ENCODE results near the gene C9orf85. TPM values are rescaled to one million over a fixed set of nuclear protein-coding genes. Genes with fewer than 3 reads are reported as not detected.

Gene C9orf85
- total and polyA plus RNA-seq, 4 donors, result 16.2 to 22.4 (median 17.3) TPM

GRCh38 chr9:71920456-71921189, 9.2 kb downstream of the C9orf85 start:
- Histone ChIP-seq H3K4me3 (ENCODE audit: low read depth, low read length) (no peak overlapping the region), H3K9me3 (ENCODE audit: control insufficient read depth, insufficient read depth, low read length) (no peaks in the 10 kb centered on the region), H3K27me3 (ENCODE audit: control insufficient read depth, insufficient read depth, low read length) (no peaks in the 10 kb centered on the region), H3K27ac (ENCODE audit: low read depth, low read length) (no peak overlapping the region), H3K4me1 (ENCODE audit: control insufficient read depth, insufficient read depth, low read length) (no peaks in the 10 kb centered on the region), H3K36me3 (ENCODE audit: control insufficient read depth, insufficient read depth, low read length) (no peaks in the 10 kb centered on the region)
- DNase-seq (ENCODE audit: low read depth in 4 of 6, low spot score in 6 of 6), result no peak
- no CpG with 5 or more reads among the region's 1 CpG for WGBS (ENCODE audit: insufficient coverage)

DNA sequence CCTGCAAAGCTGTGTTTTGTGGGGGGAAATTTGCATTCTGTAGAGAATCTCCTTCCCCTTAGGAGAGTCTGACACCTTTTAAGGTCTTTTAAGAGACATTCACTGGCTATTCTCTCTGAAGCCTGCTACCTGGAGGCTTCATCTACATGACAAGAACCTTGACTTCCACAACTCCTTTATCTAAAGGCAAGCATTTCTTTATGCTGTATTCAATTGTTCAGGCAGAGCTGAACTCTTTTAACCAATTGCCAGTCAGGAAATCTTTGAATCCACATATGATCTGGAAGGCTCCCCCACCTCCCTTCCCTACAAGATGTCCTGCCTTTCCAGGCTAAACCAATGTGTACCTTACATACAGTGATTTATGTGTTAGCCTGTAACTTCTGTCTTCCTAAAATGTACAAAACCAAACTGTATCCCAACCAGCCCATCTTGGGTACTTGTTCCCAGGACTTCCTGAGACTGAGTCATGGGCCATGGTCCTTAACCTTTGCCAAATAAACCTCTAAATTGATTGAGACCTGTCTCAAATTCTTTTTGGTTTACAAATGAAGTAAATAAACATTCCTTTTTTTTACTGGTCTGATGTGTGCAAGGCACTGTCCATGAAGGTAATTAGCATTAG, 9.9 kb downstream of the C9orf85 start:
- no peaks in the 10 kb centered on the region for H3K27me3 ChIP-seq (ENCODE audit: control insufficient read depth, insufficient read depth, low read length)
- H3K4me1 ChIP-seq (ENCODE audit: control insufficient read depth, insufficient read depth, low read length), result no peaks in the 10 kb centered on the region
- H3K4me3 ChIP-seq (ENCODE audit: low read depth, low read length), result no peak overlapping the region
- no peak overlapping the region for H3K27ac ChIP-seq (ENCODE audit: low read depth, low read length)
- no peaks in the 10 kb centered on the region for H3K36me3 ChIP-seq (ENCODE audit: control insufficient read depth, insufficient read depth, low read length)
- no peaks in the 10 kb centered on the region for H3K9me3 ChIP-seq (ENCODE audit: control insufficient read depth, insufficient read depth, low read length)
- no peak for DNase-seq (ENCODE audit: low read depth in 4 of 6, low spot score in 6 of 6)

DNA sequence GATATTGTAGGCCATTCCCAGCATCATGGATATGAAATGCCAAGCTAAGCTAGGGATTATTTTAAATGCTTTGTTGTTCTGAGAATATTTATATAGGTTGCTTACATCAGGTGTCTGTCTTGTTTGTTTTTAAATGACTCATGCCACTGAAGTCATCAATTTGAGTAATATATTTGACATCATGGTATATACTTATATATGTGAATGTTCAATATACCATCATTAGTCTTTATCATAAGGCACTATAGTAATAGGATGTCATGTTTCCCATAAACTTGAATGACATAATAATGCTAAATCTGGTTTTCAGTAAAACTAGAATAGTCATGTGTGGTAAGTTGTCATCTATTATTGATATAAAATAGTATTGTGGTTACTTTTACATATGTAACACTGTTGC, 13.1 kb downstream of the C9orf85 start:
- no peak for DNase-seq (ENCODE audit: low read depth in 4 of 6, low spot score in 6 of 6)
- no peaks in the 10 kb centered on the region for H3K27me3 ChIP-seq (ENCODE audit: control insufficient read depth, insufficient read depth, low read length)
- H3K9me3 ChIP-seq (ENCODE audit: control insufficient read depth, insufficient read depth, low read length), result no peaks in the 10 kb centered on the region
- no peak overlapping the region for H3K4me3 ChIP-seq (ENCODE audit: low read depth, low read length)
- H3K36me3 ChIP-seq (ENCODE audit: control insufficient read depth, insufficient read depth, low read length), result no peaks in the 10 kb centered on the region
- H3K4me1 ChIP-seq (ENCODE audit: control insufficient read depth, insufficient read depth, low read length), result peaks cover 4% of the 10 kb centered on the region
- no peak overlapping the region for H3K27ac ChIP-seq (ENCODE audit: low read depth, low read length)

DNA sequence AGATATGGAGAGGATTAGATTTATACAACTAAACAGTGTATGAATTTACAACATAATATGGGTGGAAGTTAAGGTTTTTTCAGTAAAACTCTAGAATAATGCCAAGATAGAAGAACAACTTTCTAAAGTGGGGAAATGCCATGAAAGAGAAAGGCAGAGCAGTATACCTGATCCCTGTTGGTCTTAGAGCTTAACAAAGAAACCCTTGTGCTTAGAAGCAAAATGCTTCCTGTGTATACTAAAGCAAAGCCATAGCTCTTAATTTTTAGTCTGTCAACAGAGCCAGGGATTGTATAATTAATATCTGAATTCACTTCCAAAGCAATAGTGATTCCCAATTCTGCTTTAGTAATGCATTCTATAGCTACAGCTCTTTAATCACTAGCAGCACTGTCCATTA, 14.4 kb downstream of the C9orf85 start:
- Histone ChIP-seq H3K27ac (ENCODE audit: low read depth, low read length) (no peak overlapping the region), H3K27me3 (ENCODE audit: control insufficient read depth, insufficient read depth, low read length) (no peaks in the 10 kb centered on the region), H3K4me3 (ENCODE audit: low read depth, low read length) (no peak overlapping the region), H3K9me3 (ENCODE audit: control insufficient read depth, insufficient read depth, low read length) (no peaks in the 10 kb centered on the region), H3K4me1 (ENCODE audit: control insufficient read depth, insufficient read depth, low read length) (peaks cover 4% of the 10 kb centered on the region), H3K36me3 (ENCODE audit: control insufficient read depth, insufficient read depth, low read length) (no peaks in the 10 kb centered on the region)
- DNase-seq (ENCODE audit: low read depth in 4 of 6, low spot score in 6 of 6), result no peak

- DNase-seq (ENCODE audit: low read depth in 4 of 6, low spot score in 6 of 6), result no peak
- Histone ChIP-seq H3K4me1 (ENCODE audit: control insufficient read depth, insufficient read depth, low read length) (peaks cover 4% of the 10 kb centered on the region), H3K36me3 (ENCODE audit: control insufficient read depth, insufficient read depth, low read length) (no peaks in the 10 kb centered on the region), H3K9me3 (ENCODE audit: control insufficient read depth, insufficient read depth, low read length) (no peaks in the 10 kb centered on the region), H3K4me3 (ENCODE audit: low read depth, low read length) (no peak overlapping the region), H3K27ac (ENCODE audit: low read depth, low read length) (no peak overlapping the region), H3K27me3 (ENCODE audit: control insufficient read depth, insufficient read depth, low read length) (no peaks in the 10 kb centered on the region)
- WGBS (ENCODE audit: insufficient coverage), result no CpG with 5 or more reads among the region's 1 CpG
Observed at GRCh38 chr9:71928376-71928775, 16.9 kb downstream of the C9orf85 start.

DNA sequence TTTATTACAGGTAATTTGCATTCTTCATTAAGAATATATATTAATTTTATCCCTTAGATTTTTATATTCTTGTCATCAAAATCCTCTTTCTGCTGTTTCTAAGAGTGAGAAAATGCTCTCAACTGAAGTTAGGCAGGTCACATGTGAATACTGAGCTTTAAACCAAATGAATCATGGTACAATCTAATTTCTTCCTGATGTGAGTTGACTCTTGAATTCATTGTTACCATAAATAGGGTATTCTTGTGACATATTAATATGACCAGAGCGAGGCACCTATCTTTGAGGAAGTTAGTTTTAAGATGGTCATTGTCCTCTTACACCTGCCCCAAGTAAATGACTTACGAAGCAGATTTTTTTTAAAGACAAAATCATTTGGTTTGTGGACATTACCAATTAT, 17.4 kb downstream of the C9orf85 start:
- Histone ChIP-seq H3K36me3 (ENCODE audit: control insufficient read depth, insufficient read depth, low read length) (no peaks in the 10 kb centered on the region), H3K27me3 (ENCODE audit: control insufficient read depth, insufficient read depth, low read length) (no peaks in the 10 kb centered on the region)
- WGBS (ENCODE audit: insufficient coverage), result no CpG with 5 or more reads among the region's 2 CpGs

GRCh38 chr9:71929223-71929622, 17.8 kb downstream of the C9orf85 start:
- DNase-seq (ENCODE audit: low read depth in 4 of 6, low spot score in 6 of 6), result no peak
- H3K27ac ChIP-seq (ENCODE audit: low read depth, low read length), result no peak overlapping the region
- no peaks in the 10 kb centered on the region for H3K9me3 ChIP-seq (ENCODE audit: control insufficient read depth, insufficient read depth, low read length)
- no CpG with 5 or more reads among the region's 2 CpGs for WGBS (ENCODE audit: insufficient coverage)
- H3K27me3 ChIP-seq (ENCODE audit: control insufficient read depth, insufficient read depth, low read length), result no peaks in the 10 kb centered on the region
- no peaks in the 10 kb centered on the region for H3K36me3 ChIP-seq (ENCODE audit: control insufficient read depth, insufficient read depth, low read length)
- no peak overlapping the region for H3K4me3 ChIP-seq (ENCODE audit: low read depth, low read length)
- peaks cover 4% of the 10 kb centered on the region for H3K4me1 ChIP-seq (ENCODE audit: control insufficient read depth, insufficient read depth, low read length)

More for the DNA sequence above, 17.4 kb downstream of the C9orf85 start:
- Histone ChIP-seq H3K4me1 (ENCODE audit: control insufficient read depth, insufficient read depth, low read length) (peaks cover 4% of the 10 kb centered on the region), H3K4me3 (ENCODE audit: low read depth, low read length) (no peak overlapping the region), H3K27ac (ENCODE audit: low read depth, low read length) (no peak overlapping the region), H3K9me3 (ENCODE audit: control insufficient read depth, insufficient read depth, low read length) (no peaks in the 10 kb centered on the region)
- no peak for DNase-seq (ENCODE audit: low read depth in 4 of 6, low spot score in 6 of 6)

DNA sequence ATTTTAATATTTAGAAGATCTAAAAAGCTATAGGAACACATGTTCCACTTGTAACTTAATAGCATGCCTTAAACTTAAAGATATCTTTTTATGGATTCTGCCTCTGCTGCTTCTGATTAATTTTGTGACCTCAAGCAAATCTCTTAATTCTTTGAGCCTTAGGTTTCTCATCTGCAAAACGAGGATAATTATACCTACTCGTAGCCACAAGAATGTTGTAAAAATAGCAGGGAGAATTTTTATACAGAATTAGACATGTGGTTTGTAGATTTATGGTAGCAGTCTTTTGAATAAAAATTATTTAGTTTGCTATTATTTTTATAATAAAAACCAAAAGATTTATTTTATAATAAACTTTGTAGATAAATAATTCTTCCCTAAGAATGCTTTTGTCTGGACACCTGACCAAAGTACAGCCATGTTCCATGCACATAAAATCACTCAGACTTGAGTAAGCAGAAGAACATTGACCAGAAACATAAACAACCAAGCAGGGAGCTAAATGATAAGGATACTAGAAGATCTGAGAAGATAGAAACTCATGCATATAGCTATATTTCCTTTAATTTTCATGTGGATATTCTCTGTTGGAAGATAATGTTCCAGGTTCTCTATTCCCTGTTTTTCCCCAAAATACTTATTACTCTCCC, 18.5 kb downstream of the C9orf85 start:
- Histone ChIP-seq H3K27ac (ENCODE audit: low read depth, low read length) (no peak overlapping the region), H3K4me3 (ENCODE audit: low read depth, low read length) (no peak overlapping the region), H3K36me3 (ENCODE audit: control insufficient read depth, insufficient read depth, low read length) (no peaks in the 10 kb centered on the region), H3K9me3 (ENCODE audit: control insufficient read depth, insufficient read depth, low read length) (no peaks in the 10 kb centered on the region), H3K4me1 (ENCODE audit: control insufficient read depth, insufficient read depth, low read length) (peaks cover 4% of the 10 kb centered on the region), H3K27me3 (ENCODE audit: control insufficient read depth, insufficient read depth, low read length) (no peaks in the 10 kb centered on the region)
- no CpG with 5 or more reads among the region's 2 CpGs for WGBS (ENCODE audit: insufficient coverage)
- DNase-seq (ENCODE audit: low read depth in 4 of 6, low spot score in 6 of 6), result no peak

GRCh38 chr9:71931166-71931565, 19.7 kb downstream of the C9orf85 start:
- no peaks in the 10 kb centered on the region for H3K27me3 ChIP-seq (ENCODE audit: control insufficient read depth, insufficient read depth, low read length)
- no peak for DNase-seq (ENCODE audit: low read depth in 4 of 6, low spot score in 6 of 6)
- no CpG with 5 or more reads among the region's 2 CpGs for WGBS (ENCODE audit: insufficient coverage)
- H3K27ac ChIP-seq (ENCODE audit: low read depth, low read length), result no peak overlapping the region
- no peak overlapping the region for H3K4me3 ChIP-seq (ENCODE audit: low read depth, low read length)
- H3K36me3 ChIP-seq (ENCODE audit: control insufficient read depth, insufficient read depth, low read length), result no peaks in the 10 kb centered on the region
- peaks cover 4% of the 10 kb centered on the region for H3K4me1 ChIP-seq (ENCODE audit: control insufficient read depth, insufficient read depth, low read length)
- H3K9me3 ChIP-seq (ENCODE audit: control insufficient read depth, insufficient read depth, low read length), result no peaks in the 10 kb centered on the region

GRCh38 chr9:71936066-71936465, 24.6 kb downstream of the C9orf85 start:
- 71% methylated on average over 1 of the region's 1 CpG for WGBS (ENCODE audit: insufficient coverage)
- no peak overlapping the region for H3K4me3 ChIP-seq (ENCODE audit: low read depth, low read length)
- H3K27ac ChIP-seq (ENCODE audit: low read depth, low read length), result no peak overlapping the region
- no peak for DNase-seq (ENCODE audit: low read depth in 4 of 6, low spot score in 6 of 6)
- H3K36me3 ChIP-seq (ENCODE audit: control insufficient read depth, insufficient read depth, low read length), result no peaks in the 10 kb centered on the region
- no peaks in the 10 kb centered on the region for H3K4me1 ChIP-seq (ENCODE audit: control insufficient read depth, insufficient read depth, low read length)
- no peaks in the 10 kb centered on the region for H3K27me3 ChIP-seq (ENCODE audit: control insufficient read depth, insufficient read depth, low read length)
- H3K9me3 ChIP-seq (ENCODE audit: control insufficient read depth, insufficient read depth, low read length), result no peaks in the 10 kb centered on the region
